Measurements from ENCODE around the gene KMT2D.

KMT2D gene

DNA sequence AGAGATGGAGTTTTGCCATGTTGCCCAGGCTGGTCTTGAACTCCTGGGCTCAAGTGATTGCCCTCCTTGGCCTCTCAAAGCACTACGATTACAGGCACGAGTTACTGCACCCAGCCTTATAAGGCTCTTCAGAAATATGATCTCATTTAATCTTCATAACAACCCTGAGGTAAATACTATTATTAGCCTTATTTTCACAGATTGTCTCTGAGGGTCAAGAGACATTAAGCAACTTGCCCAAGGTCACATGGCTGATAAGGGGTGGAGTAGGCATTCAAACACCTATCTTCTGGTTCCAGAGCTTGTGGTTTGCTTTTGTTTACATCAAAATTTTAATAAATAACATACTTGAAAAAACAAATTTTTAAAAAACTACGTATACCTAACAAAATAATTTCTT is 47.2 kb downstream of the KMT2D start:
- 100% methylated on average over 1 to 2 of the region's 3 CpGs for WGBS, 2 experiments (ENCODE audit: insufficient coverage in 2 of 2)
- no peak overlapping the region for H3K4me3 ChIP-seq (ENCODE audit: extremely low read depth, insufficient read depth, low read length, poor library complexity, severe bottlenecking)
- H3K36me3 ChIP-seq (ENCODE audit: control insufficient read depth, insufficient read depth, low read length) = peaks cover 18% of the 10 kb centered on the region
- H3K9me3 ChIP-seq (ENCODE audit: control insufficient read depth, low read length) = no peaks in the 10 kb centered on the region
- H3K27ac ChIP-seq (ENCODE audit: low read depth, low read length, severe bottlenecking) = no peak overlapping the region
- H3K4me1 ChIP-seq (ENCODE audit: control insufficient read depth, insufficient read depth, low read length, poor library complexity, severe bottlenecking) = no peaks in the 10 kb centered on the region

DNA sequence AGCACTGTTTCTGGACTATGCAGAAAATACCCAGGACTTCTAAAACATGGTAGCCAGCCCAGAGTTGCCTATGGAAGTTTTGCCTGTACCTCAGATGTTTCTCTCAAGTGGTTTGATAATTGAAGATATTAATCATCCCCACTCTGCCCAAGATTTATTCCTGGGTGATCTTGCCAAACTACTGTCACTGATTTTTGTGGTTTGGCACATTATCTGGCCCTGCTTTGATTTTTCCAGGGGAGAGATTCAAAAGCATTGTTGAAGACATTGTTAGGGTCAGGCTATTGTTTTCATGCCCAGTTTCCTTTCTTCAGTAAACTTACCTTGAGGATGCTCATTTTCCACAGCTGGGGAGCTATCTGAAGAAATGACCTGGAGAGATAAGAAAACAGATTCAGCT is 47.9 kb downstream of the KMT2D start:
- Histone ChIP-seq H3K4me3 (ENCODE audit: extremely low read depth, insufficient read depth, low read length, poor library complexity, severe bottlenecking) (no peak overlapping the region), H3K27ac (ENCODE audit: low read depth, low read length, severe bottlenecking) (no peak overlapping the region), H3K9me3 (ENCODE audit: control insufficient read depth, low read length) (no peaks in the 10 kb centered on the region), H3K4me1 (ENCODE audit: control insufficient read depth, insufficient read depth, low read length, poor library complexity, severe bottlenecking) (no peaks in the 10 kb centered on the region), H3K36me3 (ENCODE audit: control insufficient read depth, insufficient read depth, low read length) (peaks cover 18% of the 10 kb centered on the region)
